Ovary (tissue), 3 donors: ENCODE results near the gene RASL12.

Source experiments
- EP300 ChIP-seq: sonication (generic); formaldehyde crosslinking; IDR thresholded peaks from one replicate; pipeline ENCODE4 v1.6.1; 2017; ENCODE audit warnings: antibody characterized with exemption
- POLR2A ChIP-seq: fragments of 450-650 bp; IDR thresholded peaks from one replicate; pipeline ENCODE4 v1.6.1; 2017; ENCODE audit warnings: antibody characterized with exemption, mild to moderate bottlenecking, moderate library complexity
- TF ChIP-seq, protein P1 (sequence below), 3 donors: fragments of 450-650 bp in 2 of 3; fragments of 200-600 bp in 1 of 3; IDR thresholded peaks; one replicate each; pipeline versions ENCODE4 v1.5.1 to v1.8.0; 2016 to 2022; ENCODE audit warnings: antibody characterized with exemption in 3 of 3, mild to moderate bottlenecking in 1 of 3
- donor health status: DM: no; HTN: no; CAD: no.

DNA sequence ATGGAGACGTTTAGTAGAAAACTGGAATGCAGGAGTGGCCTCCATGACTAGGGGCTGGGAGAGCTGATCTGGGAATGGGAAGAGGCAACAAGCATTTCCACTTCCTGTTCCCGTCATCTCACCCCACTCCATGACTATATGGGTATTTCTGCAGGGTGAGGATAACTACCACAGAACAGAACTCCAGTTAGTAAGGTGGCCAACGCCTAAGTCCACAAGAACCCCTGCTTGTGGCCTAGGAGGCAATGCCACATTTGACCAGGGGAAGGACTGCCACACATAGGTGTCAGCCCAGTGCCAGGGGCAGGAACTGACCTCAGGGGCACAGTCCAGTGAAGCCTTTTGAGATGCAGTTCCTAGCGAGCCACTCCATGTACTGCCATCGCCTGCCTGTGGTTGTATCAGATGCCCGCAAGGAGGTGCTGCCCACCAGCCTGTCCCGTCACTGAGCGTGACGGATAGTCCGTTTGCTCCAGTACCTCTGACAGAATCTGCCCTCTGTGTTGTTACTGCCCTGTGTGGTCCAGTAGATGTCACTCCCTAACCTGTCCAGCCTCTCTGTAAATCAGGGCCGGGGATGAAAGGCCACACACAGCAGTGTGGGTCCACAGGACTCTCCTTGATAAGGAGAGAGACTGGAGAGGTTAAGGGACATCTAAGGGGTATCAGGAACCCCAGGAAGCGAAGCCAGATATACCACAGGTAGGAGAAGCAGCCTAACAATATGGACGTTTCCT lies 34.8 kb downstream of the RASL12 start:
- TF ChIP-seq, protein P1, sequence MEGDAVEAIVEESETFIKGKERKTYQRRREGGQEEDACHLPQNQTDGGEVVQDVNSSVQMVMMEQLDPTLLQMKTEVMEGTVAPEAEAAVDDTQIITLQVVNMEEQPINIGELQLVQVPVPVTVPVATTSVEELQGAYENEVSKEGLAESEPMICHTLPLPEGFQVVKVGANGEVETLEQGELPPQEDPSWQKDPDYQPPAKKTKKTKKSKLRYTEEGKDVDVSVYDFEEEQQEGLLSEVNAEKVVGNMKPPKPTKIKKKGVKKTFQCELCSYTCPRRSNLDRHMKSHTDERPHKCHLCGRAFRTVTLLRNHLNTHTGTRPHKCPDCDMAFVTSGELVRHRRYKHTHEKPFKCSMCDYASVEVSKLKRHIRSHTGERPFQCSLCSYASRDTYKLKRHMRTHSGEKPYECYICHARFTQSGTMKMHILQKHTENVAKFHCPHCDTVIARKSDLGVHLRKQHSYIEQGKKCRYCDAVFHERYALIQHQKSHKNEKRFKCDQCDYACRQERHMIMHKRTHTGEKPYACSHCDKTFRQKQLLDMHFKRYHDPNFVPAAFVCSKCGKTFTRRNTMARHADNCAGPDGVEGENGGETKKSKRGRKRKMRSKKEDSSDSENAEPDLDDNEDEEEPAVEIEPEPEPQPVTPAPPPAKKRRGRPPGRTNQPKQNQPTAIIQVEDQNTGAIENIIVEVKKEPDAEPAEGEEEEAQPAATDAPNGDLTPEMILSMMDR (IDR thresholded peaks at IDR 0.05): peak in 1 of 3 donors; percentile 18
- TF ChIP-seq POLR2A (no peak), EP300 (no peak)
